ENCODE data around the gene CAMTA1. TPM values are rescaled to one million over a fixed set of nuclear protein-coding genes. Genes with fewer than 3 reads are reported as not detected.

Gene CAMTA1
- total RNA-seq, 4 donors from 2014 or later, result 86.3 to 170 (median 132) TPM

DNA sequence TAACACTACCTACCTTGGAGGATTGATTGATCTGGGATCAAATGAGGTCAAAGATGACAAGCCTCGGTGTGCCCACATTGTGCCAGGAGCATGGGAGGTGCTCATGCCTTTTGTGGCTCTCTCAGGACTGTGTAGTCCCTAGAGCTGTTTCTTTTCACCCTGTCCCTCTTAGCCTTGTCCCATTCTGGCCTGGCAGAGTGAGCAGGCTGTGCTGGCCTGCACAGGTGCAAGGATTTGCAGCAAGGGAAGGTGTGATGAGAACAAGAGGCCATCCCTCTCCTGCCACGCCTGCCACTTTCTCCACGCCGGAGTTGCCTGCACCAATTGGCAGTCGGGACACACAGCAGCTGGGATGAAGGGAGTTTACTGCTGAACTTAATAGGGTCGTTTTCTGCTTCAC is 575.3 kb downstream of the CAMTA1 start:
- Histone ChIP-seq H3K4me1 (no peaks in the 10 kb centered on the region), H3K9me3 (no peaks in the 10 kb centered on the region), H3K4me3 (no peak overlapping the region), H3K27me3 (peaks cover 9% of the 10 kb centered on the region), H3K36me3 (no peaks in the 10 kb centered on the region), H3K27ac (no peak overlapping the region)
- no peak for ATAC-seq
- WGBS, 2 donors (ENCODE audit: low coverage in 1 of 2), result 67 to 72% methylated on average over 2 to 6 of the region's 6 CpGs
- TF ChIP-seq, protein P1, sequence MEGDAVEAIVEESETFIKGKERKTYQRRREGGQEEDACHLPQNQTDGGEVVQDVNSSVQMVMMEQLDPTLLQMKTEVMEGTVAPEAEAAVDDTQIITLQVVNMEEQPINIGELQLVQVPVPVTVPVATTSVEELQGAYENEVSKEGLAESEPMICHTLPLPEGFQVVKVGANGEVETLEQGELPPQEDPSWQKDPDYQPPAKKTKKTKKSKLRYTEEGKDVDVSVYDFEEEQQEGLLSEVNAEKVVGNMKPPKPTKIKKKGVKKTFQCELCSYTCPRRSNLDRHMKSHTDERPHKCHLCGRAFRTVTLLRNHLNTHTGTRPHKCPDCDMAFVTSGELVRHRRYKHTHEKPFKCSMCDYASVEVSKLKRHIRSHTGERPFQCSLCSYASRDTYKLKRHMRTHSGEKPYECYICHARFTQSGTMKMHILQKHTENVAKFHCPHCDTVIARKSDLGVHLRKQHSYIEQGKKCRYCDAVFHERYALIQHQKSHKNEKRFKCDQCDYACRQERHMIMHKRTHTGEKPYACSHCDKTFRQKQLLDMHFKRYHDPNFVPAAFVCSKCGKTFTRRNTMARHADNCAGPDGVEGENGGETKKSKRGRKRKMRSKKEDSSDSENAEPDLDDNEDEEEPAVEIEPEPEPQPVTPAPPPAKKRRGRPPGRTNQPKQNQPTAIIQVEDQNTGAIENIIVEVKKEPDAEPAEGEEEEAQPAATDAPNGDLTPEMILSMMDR (IDR thresholded peaks at IDR 0.05), result no peak
- no peak for TF ChIP-seq POLR2AphosphoS5 (IDR thresholded peaks at IDR 0.05)
- TF ChIP-seq POLR2A (IDR thresholded peaks at IDR 0.05), result no peak
- no peak for TF ChIP-seq EP300 (IDR thresholded peaks at IDR 0.05)

DNA sequence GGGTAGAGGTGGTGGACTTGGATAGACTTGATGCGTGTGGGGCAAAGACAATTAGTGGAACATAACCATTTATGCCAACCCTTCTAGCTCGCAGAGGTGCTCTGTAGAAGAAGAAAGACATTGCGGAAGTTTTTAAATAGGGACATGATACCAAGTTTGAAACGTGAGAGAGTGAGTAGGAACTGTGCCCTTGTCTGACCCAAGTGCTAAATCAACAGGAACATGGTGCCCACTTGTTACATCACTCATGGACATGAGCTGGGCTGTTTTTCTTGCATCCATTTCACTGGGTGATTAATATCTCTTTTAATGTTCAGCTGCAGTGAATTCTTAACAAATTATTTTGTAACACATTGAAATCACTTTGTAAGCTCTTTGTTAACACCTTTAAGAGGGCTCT is 577.7 kb downstream of the CAMTA1 start:
- 73 to 77% methylated on average over 4 of the region's 4 CpGs for WGBS, 2 donors (ENCODE audit: low coverage in 1 of 2)

DNA sequence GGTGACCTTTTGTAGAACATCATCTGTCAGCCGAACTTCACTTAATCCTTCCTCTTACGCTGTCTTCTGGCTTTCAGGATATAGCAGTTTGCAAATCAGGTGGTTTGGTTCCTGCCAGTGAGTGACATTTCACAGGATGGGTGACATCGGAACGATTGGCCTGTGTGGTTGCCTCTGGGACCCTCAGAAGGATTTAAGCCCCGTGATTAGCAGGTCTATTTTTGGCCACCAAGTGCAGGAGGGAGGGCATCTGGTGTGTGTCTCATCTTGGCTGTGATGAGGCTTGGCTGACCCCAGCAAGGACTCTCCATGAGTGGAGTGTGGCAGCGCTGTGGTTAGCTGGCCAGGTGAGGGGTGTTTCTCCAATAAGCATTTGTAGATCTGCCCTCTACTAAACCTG is 578.2 kb downstream of the CAMTA1 start:
- H3K4me3 ChIP-seq, result no peak overlapping the region
- TF ChIP-seq POLR2A (IDR thresholded peaks at IDR 0.05) (no peak), POLR2AphosphoS5 (IDR thresholded peaks at IDR 0.05) (no peak), EP300 (IDR thresholded peaks at IDR 0.05) (no peak)
- TF ChIP-seq, protein P1 (IDR thresholded peaks at IDR 0.05), result no peak
- no peak overlapping the region for H3K27ac ChIP-seq
- H3K36me3 ChIP-seq, result no peaks in the 10 kb centered on the region
- no peak for ATAC-seq
- WGBS, 2 donors (ENCODE audit: low coverage in 1 of 2), result 25 to 72% methylated on average over 3 to 5 of the region's 6 CpGs
- no peaks in the 10 kb centered on the region for H3K4me1 ChIP-seq
- no peaks in the 10 kb centered on the region for H3K9me3 ChIP-seq
- H3K27me3 ChIP-seq, result no peaks in the 10 kb centered on the region

More for the DNA sequence above, 577.7 kb downstream of the CAMTA1 start:
- TF ChIP-seq, protein P1 (IDR thresholded peaks at IDR 0.05), result no peak
- no peak for TF ChIP-seq POLR2A (IDR thresholded peaks at IDR 0.05)
- TF ChIP-seq POLR2AphosphoS5 (IDR thresholded peaks at IDR 0.05), result no peak
- no peak for TF ChIP-seq EP300 (IDR thresholded peaks at IDR 0.05)
- Histone ChIP-seq H3K27me3 (no peaks in the 10 kb centered on the region), H3K27ac (no peak overlapping the region), H3K4me3 (no peak overlapping the region), H3K4me1 (no peaks in the 10 kb centered on the region), H3K9me3 (no peaks in the 10 kb centered on the region), H3K36me3 (no peaks in the 10 kb centered on the region)
- ATAC-seq, result no peak

DNA sequence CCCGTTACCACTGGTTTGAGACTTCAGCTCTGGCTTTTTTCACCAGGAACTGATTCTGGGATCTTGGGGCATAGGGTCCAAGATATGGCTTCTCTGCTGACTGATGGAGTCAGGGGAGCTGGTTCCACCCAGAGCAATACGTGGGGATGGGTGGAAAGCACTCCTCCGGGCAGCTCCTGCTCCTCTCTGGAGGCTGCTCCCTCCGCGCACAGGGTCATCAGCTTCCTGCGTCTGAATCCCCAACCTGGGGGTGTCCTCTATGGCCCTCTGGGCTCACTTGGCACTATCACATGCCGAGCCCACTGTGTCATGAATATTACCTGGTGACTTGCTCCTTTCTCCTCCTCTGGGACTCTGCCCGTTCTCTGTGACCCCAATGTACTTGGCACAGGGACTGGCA is 580.5 kb downstream of the CAMTA1 start:
- no peak overlapping the region for H3K4me3 ChIP-seq
- no peaks in the 10 kb centered on the region for H3K9me3 ChIP-seq
- H3K36me3 ChIP-seq, result no peaks in the 10 kb centered on the region
- no peak for ATAC-seq
- no peaks in the 10 kb centered on the region for H3K4me1 ChIP-seq
- TF ChIP-seq EP300 (IDR thresholded peaks at IDR 0.05) (no peak), POLR2A (IDR thresholded peaks at IDR 0.05) (no peak), POLR2AphosphoS5 (IDR thresholded peaks at IDR 0.05) (no peak)
- TF ChIP-seq, protein P1 (IDR thresholded peaks at IDR 0.05), result no peak
- H3K27me3 ChIP-seq, result no peaks in the 10 kb centered on the region
- WGBS, 2 donors (ENCODE audit: low coverage in 1 of 2), result 40 to 100% methylated on average over 2 to 5 of the region's 8 CpGs
- H3K27ac ChIP-seq, result no peak overlapping the region

DNA sequence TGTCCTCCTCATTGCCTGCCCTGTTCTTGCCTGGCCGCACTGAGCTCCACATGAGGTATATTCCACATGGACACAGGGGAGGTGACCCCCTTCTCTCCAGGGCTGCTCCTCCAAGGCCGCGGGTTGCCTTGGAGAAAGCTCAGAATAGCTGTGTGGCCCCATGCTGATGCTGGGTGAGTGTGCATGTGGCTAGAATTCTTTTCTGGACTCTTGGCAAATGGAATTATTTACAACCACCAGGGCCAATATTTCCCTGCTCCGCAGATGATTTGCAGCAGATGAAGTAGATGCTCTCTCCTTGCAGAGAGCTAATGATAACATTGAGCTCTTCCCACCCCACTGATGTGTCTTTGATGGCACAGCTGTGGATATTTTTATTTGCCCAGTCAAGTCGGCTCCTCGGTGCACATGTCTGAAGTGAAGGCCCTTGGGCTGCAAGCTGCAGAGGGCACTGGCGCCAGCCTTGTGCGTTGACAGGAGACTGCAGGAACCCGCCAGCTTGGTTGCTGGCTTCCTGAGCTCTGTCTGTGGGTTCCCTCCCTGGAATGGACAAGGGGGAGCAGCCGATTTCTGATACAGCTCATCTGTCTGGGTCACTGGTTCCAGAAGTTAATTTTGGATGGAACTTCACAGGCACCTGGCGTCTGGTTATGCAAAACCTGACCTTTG is 581.2 kb downstream of the CAMTA1 start:
- 80 to 87% methylated on average over 1 to 3 of the region's 11 CpGs for WGBS, 2 donors (ENCODE audit: low coverage in 1 of 2)
- H3K27ac ChIP-seq, result no peak overlapping the region
- ATAC-seq, result no peak

More for the DNA sequence above, 581.2 kb downstream of the CAMTA1 start:
- H3K27me3 ChIP-seq, result no peaks in the 10 kb centered on the region
- H3K36me3 ChIP-seq, result no peaks in the 10 kb centered on the region
- TF ChIP-seq, protein P1 (IDR thresholded peaks at IDR 0.05), result no peak
- no peak for TF ChIP-seq POLR2A (IDR thresholded peaks at IDR 0.05)
- TF ChIP-seq POLR2AphosphoS5 (IDR thresholded peaks at IDR 0.05), result no peak
- no peak for TF ChIP-seq EP300 (IDR thresholded peaks at IDR 0.05)
- H3K9me3 ChIP-seq, result no peaks in the 10 kb centered on the region
- no peak overlapping the region for H3K4me3 ChIP-seq
- H3K4me1 ChIP-seq, result no peaks in the 10 kb centered on the region
